Trophoblast cell (in vitro differentiated cells and primary cell): ENCODE data around the gene GALNT3.

Experiments used
- DNase-seq, 2 donors: peaks; one replicate each; pipeline ENCODE4 v3.0.0-alpha.2; 2016
- H2AFZ ChIP-seq: 2 replicates; pipeline ENCODE4 v1.6.1; 2013; ENCODE audit warnings: low read length, moderate library complexity, mild to moderate bottlenecking; ENCODE audit not compliant: insufficient read depth, poor library complexity
- H2AK5ac ChIP-seq: 2 replicates; pipeline ENCODE4 v1.6.1; 2013; ENCODE audit warnings: mild to moderate bottlenecking, low read length
- H2BK120ac ChIP-seq: 2 replicates; pipeline ENCODE4 v1.6.1; 2013; ENCODE audit warnings: low read length, mild to moderate bottlenecking, moderate library complexity; ENCODE audit not compliant: insufficient read depth, poor library complexity
- H2BK12ac ChIP-seq: 2 replicates; pipeline ENCODE4 v1.6.1; 2013; ENCODE audit warnings: mild to moderate bottlenecking, low read length, moderate library complexity
- H2BK5ac ChIP-seq: 2 replicates; pipeline ENCODE4 v1.6.1; 2013; ENCODE audit warnings: low read length, low read depth, moderate library complexity, mild to moderate bottlenecking; ENCODE audit not compliant: poor library complexity
- H3K14ac ChIP-seq: 2 replicates; pipeline ENCODE4 v1.6.1; 2013; ENCODE audit warnings: mild to moderate bottlenecking, low read length
- H3K18ac ChIP-seq: 2 replicates; pipeline ENCODE4 v1.6.1; 2013; ENCODE audit warnings: mild to moderate bottlenecking, low read length
- H3K23ac ChIP-seq: 2 replicates; pipeline ENCODE4 v1.6.1; 2013; ENCODE audit warnings: low read length
- H3K27ac ChIP-seq: 2 replicates; pipeline ENCODE4 v1.5.1; 2013; ENCODE audit warnings: low read depth, mild to moderate bottlenecking, inconsistent platforms, low read length, moderate library complexity
- H3K27me3 ChIP-seq: 2 replicates; pipeline ENCODE4 v1.6.1; 2013; ENCODE audit warnings: inconsistent platforms, mild to moderate bottlenecking, low read length, moderate library complexity; ENCODE audit not compliant: insufficient read depth
- H3K36me3 ChIP-seq, 2 experiments: 1 replicate in 1 of 2; 2 replicates in 1 of 2; pipeline ENCODE4 v1.6.1; 2013; ENCODE audit warnings: low read length in 2 of 2, mild to moderate bottlenecking in 2 of 2, moderate library complexity in 1 of 2; ENCODE audit not compliant: insufficient read depth in 2 of 2, control insufficient read depth in 1 of 2
- H3K4ac ChIP-seq: 2 replicates; pipeline ENCODE4 v1.6.1; 2013; ENCODE audit warnings: low read depth, mild to moderate bottlenecking, low read length, moderate library complexity
- H3K4me1 ChIP-seq, 2 experiments: 1 replicate in 1 of 2; 2 replicates in 1 of 2; pipeline ENCODE4 v1.6.1; 2013; ENCODE audit warnings: low read length in 2 of 2, mild to moderate bottlenecking in 2 of 2, moderate library complexity in 1 of 2; ENCODE audit not compliant: insufficient read depth in 2 of 2, control insufficient read depth in 1 of 2
- H3K4me2 ChIP-seq: 2 replicates; pipeline ENCODE4 v1.6.1; 2013; ENCODE audit warnings: inconsistent platforms, mild to moderate bottlenecking, low read length, moderate library complexity
- H3K4me3 ChIP-seq: 2 replicates; pipeline ENCODE4 v1.5.1; 2013; ENCODE audit warnings: mild to moderate bottlenecking, low read depth, low read length, inconsistent platforms
- H3K79me1 ChIP-seq: one replicate; pipeline ENCODE4 v1.6.1; 2013; ENCODE audit warnings: low read length
- H3K79me2 ChIP-seq: 2 replicates; pipeline ENCODE4 v1.6.1; 2013; ENCODE audit warnings: low read length, mild to moderate bottlenecking; ENCODE audit not compliant: control insufficient read depth, insufficient read depth, poor library complexity
- H3K9ac ChIP-seq: 2 replicates; pipeline ENCODE4 v1.6.1; 2013; ENCODE audit warnings: mild to moderate bottlenecking, low read length
- H3K9me3 ChIP-seq: 2 replicates; pipeline ENCODE4 v1.6.1; 2013; ENCODE audit warnings: low read depth, mild to moderate bottlenecking, control low read depth, inconsistent platforms, low read length; ENCODE audit not compliant: insufficient read depth
- H4K12ac ChIP-seq: 2 replicates; pipeline ENCODE4 v1.6.1; 2013; ENCODE audit warnings: low read depth, mild to moderate bottlenecking, low read length, moderate library complexity
- H4K8ac ChIP-seq: 2 replicates; pipeline ENCODE4 v1.6.1; 2013; ENCODE audit warnings: low read depth, mild to moderate bottlenecking, low read length, moderate library complexity
- H4K91ac ChIP-seq: one replicate; pipeline ENCODE4 v1.6.1; 2013; ENCODE audit warnings: low read depth, mild to moderate bottlenecking, low read length, moderate library complexity
- WGBS: extraction: QIAGEN DNeasy Blood & Tissue Kit; methylation state at CpG from one replicate; pipeline ENCODE4 v1.1.7; 2013; ENCODE audit warnings: missing lambda C conversion rate; ENCODE audit not compliant: insufficient read length, insufficient coverage; ENCODE audit errors: extremely low coverage; 5-methylcytosine and 5-hydroxymethylcytosine counted together

GALNT3 gene

GRCh38 chr2:165827016-165827920 lies 33.2 kb upstream of the GALNT3 start:
- Histone ChIP-seq H2BK5ac (no peak overlapping the region), H3K4me1 (peaks cover 0 to 2% of the 10 kb centered on the region in 2 experiments), H3K79me1 (no peaks in the 10 kb centered on the region), H3K4me2 (no peak overlapping the region), H3K27me3 (no peaks in the 10 kb centered on the region), H4K8ac (no peak overlapping the region), H3K4me3 (no peak overlapping the region), H4K12ac (no peak overlapping the region), H3K79me2 (no peaks in the 10 kb centered on the region), H4K91ac (no peak overlapping the region), H3K9ac (no peak overlapping the region), H3K14ac (no peak overlapping the region), H2AFZ (no peak overlapping the region), H2AK5ac (no peak overlapping the region), H3K9me3 (no peaks in the 10 kb centered on the region), H2BK120ac (no peak overlapping the region), H3K23ac (no peak overlapping the region), H3K4ac (no peak overlapping the region), H3K18ac (no peak overlapping the region), H2BK12ac (no peak overlapping the region), H3K27ac (no peak overlapping the region), H3K36me3 (no peaks in the 10 kb centered on the region)
- WGBS = no CpG with 5 or more reads among the region's 3 CpGs
- no peak for DNase-seq

- no peaks in the 10 kb centered on the region for H3K79me1 ChIP-seq
- no peak overlapping the region for H4K91ac ChIP-seq
- no peak overlapping the region for H3K4me3 ChIP-seq
- H3K9me3 ChIP-seq = no peaks in the 10 kb centered on the region
- no peak overlapping the region for H2BK120ac ChIP-seq
- no peak overlapping the region for H3K9ac ChIP-seq
- H3K14ac ChIP-seq = no peak overlapping the region
- H3K4me2 ChIP-seq = no peak overlapping the region
- no peak overlapping the region for H3K23ac ChIP-seq
- H4K12ac ChIP-seq = no peak overlapping the region
- H3K36me3 ChIP-seq = no peaks in the 10 kb centered on the region
- DNase-seq = no peak
- no peak overlapping the region for H2AFZ ChIP-seq
- H4K8ac ChIP-seq = no peak overlapping the region
- no peaks in the 10 kb centered on the region for H3K4me1 ChIP-seq
- H3K79me2 ChIP-seq = no peaks in the 10 kb centered on the region
- H3K18ac ChIP-seq = no peak overlapping the region
- no peaks in the 10 kb centered on the region for H3K27me3 ChIP-seq
- H2BK5ac ChIP-seq = no peak overlapping the region
- H2AK5ac ChIP-seq = no peak overlapping the region
- WGBS = no CpG with 5 or more reads among the region's 2 CpGs
- no peak overlapping the region for H3K27ac ChIP-seq
- no peak overlapping the region for H3K4ac ChIP-seq
- no peak overlapping the region for H2BK12ac ChIP-seq
These were observed 31.0 kb upstream of the GALNT3 start for GRCh38 chr2:165825041-165825440.

DNA sequence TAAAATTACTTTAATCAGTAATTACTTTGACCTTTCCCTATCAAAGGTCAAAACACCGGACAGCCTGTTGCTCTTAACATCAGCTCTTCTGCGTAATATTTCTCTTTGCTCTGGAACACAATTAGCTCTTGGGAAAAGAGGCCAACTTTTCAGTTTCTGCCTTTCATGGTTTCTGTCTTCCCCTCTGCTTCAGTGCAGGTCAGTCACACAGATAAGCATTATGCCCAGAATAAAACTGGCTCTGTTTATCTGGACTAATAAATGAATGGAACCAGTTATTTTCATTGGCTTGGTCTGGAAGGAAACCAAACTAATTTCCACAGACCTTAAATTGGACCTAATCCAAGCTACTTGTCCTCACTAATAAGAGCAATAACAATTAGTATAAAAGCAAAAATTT lies 26.2 kb upstream of the GALNT3 start:
- H3K18ac ChIP-seq = no peak overlapping the region
- no peak overlapping the region for H3K4me2 ChIP-seq
- no peak overlapping the region for H3K4ac ChIP-seq
- DNase-seq = no peak
- no peak overlapping the region for H2BK120ac ChIP-seq
- H3K79me1 ChIP-seq = no peaks in the 10 kb centered on the region
- H2BK12ac ChIP-seq = no peak overlapping the region
- H4K8ac ChIP-seq = no peak overlapping the region
- WGBS = no CpG with 5 or more reads among the region's 2 CpGs
- no peak overlapping the region for H3K14ac ChIP-seq
- H3K36me3 ChIP-seq = no peaks in the 10 kb centered on the region
- H2AFZ ChIP-seq = no peak overlapping the region
- H2BK5ac ChIP-seq = no peak overlapping the region
- no peak overlapping the region for H4K12ac ChIP-seq
- no peaks in the 10 kb centered on the region for H3K27me3 ChIP-seq
- no peak overlapping the region for H4K91ac ChIP-seq
- no peak overlapping the region for H3K23ac ChIP-seq
- H2AK5ac ChIP-seq = no peak overlapping the region
- no peaks in the 10 kb centered on the region for H3K9me3 ChIP-seq
- peaks cover 2% of the 10 kb centered on the region for H3K79me2 ChIP-seq
- no peaks in the 10 kb centered on the region for H3K4me1 ChIP-seq
- H3K4me3 ChIP-seq = no peak overlapping the region
- H3K9ac ChIP-seq = no peak overlapping the region
- no peak overlapping the region for H3K27ac ChIP-seq

- Histone ChIP-seq H3K4me2 (no peak overlapping the region), H3K27ac (no peak overlapping the region), H4K12ac (no peak overlapping the region), H3K14ac (no peak overlapping the region), H3K79me1 (no peaks in the 10 kb centered on the region), H3K9me3 (no peaks in the 10 kb centered on the region), H2AFZ (no peak overlapping the region), H4K91ac (no peak overlapping the region), H3K4ac (no peak overlapping the region), H3K9ac (no peak overlapping the region), H3K4me3 (no peak overlapping the region), H3K23ac (no peak overlapping the region), H3K4me1 (no peaks in the 10 kb centered on the region), H4K8ac (no peak overlapping the region), H2BK5ac (no peak overlapping the region), H3K18ac (no peak overlapping the region), H2BK12ac (no peak overlapping the region), H3K79me2 (peaks cover 2% of the 10 kb centered on the region), H3K27me3 (no peaks in the 10 kb centered on the region), H2BK120ac (no peak overlapping the region), H2AK5ac (no peak overlapping the region), H3K36me3 (no peaks in the 10 kb centered on the region)
- no CpG with 5 or more reads among the region's 1 CpG for WGBS
- no peak for DNase-seq
These were observed 24.9 kb upstream of the GALNT3 start for GRCh38 chr2:165818920-165819319.
